Large intestine (tissue), 3 donors: ENCODE measurements around the gene FAM111A. TPM values are rescaled to one million over a fixed set of nuclear protein-coding genes. Genes with fewer than 3 reads are reported as not detected.

Source experiments
- DNase-seq, 2 donors: peaks; one replicate each; pipeline versions ENCODE4 v3.0.0 to v3.0.0-alpha.2; 2013
- H3K27ac ChIP-seq: one replicate; pipeline ENCODE4 v1.5.1; 2013; ENCODE audit warnings: low read length
- H3K27me3 ChIP-seq: 2 replicates; pipeline ENCODE4 v1.6.1; 2013; ENCODE audit warnings: low read length; ENCODE audit not compliant: control insufficient read depth, insufficient read depth
- H3K36me3 ChIP-seq: 2 replicates; pipeline ENCODE4 v1.6.1; 2013; ENCODE audit warnings: low read length; ENCODE audit not compliant: control insufficient read depth, insufficient read depth
- H3K4me1 ChIP-seq: one replicate; pipeline ENCODE4 v1.6.1; 2013; ENCODE audit warnings: low read length; ENCODE audit not compliant: control insufficient read depth, insufficient read depth
- H3K4me3 ChIP-seq: one replicate; pipeline ENCODE4 v1.5.1; 2013; ENCODE audit warnings: low read length
- H3K9me3 ChIP-seq: one replicate; pipeline ENCODE4 v1.6.1; 2013; ENCODE audit warnings: mild to moderate bottlenecking, low read depth, low read length, moderate library complexity; ENCODE audit not compliant: control insufficient read depth
- WGBS: methylation state at CpG from one replicate; pipeline ENCODE4 v1.1.5; 2013; ENCODE audit warnings: low lambda C conversion rate; ENCODE audit not compliant: insufficient coverage; 5-methylcytosine and 5-hydroxymethylcytosine counted together
- polyA plus RNA-seq: library from polyadenylated mRNA; unstranded; fragments of 120-200 nt; gene quantifications from one replicate; pipeline ENCODE4 v1.2.1, GENCODE V29; 2013

The FAM111A gene
- polyA plus RNA-seq, 1 donor = 84.1 TPM

DNA sequence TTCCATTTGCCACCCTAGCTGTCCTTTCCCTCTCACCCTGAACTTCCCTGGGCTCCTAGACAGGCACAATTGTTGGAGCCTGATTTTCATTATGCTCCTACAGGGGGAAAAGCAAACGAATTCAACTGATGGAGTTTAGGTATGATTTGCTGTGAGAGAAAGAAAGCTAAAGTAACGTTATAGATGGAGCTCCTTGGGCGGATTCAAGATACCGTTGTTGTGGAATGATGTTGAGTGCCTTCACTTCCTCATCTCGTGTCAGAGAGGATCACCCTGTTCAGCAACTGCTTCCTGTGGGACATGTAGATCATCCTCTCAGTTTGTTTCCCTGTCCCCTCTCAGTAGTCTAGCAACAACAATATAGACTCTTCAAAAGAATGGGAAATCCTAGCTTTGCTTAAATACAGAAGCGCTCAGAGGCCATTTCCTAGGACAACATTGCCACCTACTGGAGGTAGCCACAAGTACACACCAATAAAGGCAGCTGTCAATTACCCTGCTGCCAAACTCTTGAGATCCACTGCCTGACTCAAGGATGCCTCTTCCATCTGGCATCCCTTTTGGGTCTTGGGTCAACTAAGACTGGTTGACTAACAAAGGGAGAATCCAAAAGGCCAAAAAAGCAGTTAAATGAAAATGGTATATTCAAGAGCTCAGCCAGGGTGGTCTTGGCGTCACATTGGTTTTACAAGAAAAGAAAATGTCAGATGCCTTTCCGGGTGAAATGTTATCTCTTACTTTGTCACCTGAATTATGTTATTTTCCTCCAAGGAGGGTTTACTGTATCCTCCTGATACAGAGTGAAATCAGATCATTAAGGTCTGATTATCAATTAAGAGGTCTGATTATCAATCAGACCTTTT is 15.8 kb downstream of the FAM111A start:
- no peaks in the 10 kb centered on the region for H3K9me3 ChIP-seq
- no peaks in the 10 kb centered on the region for H3K4me1 ChIP-seq
- 83% methylated on average over 1 of the region's 8 CpGs for WGBS
- peak; percentile 48 to 60 for DNase-seq
- no peaks in the 10 kb centered on the region for H3K27me3 ChIP-seq
- no peak overlapping the region for H3K4me3 ChIP-seq
- no peaks in the 10 kb centered on the region for H3K36me3 ChIP-seq
- no peak overlapping the region for H3K27ac ChIP-seq

DNA sequence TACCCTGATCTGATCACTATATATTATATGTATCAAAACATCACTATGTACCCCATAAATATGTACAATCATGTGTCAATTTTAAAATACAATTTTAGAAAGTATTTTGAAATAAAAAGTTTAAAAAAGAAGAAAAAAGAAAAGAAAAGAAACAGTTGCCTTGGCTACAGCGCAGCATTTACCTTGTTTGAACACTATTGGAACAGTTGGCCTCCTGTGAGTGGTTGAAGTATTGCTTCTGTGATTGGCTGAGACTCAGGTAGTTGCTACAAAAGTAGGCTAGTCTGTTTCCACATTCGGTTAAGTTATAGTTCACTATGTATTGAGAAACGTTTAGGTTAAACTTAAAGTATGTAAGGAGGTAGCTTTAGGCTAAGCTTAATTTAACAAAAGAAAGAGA is 21.4 kb downstream of the FAM111A start:
- no peak for DNase-seq
- 40% methylated on average over 1 of the region's 3 CpGs for WGBS
- H3K4me1 ChIP-seq = no peaks in the 10 kb centered on the region
- H3K4me3 ChIP-seq = no peak overlapping the region
- no peaks in the 10 kb centered on the region for H3K36me3 ChIP-seq
- no peak overlapping the region for H3K27ac ChIP-seq
- H3K27me3 ChIP-seq = no peaks in the 10 kb centered on the region
- H3K9me3 ChIP-seq = no peaks in the 10 kb centered on the region

DNA sequence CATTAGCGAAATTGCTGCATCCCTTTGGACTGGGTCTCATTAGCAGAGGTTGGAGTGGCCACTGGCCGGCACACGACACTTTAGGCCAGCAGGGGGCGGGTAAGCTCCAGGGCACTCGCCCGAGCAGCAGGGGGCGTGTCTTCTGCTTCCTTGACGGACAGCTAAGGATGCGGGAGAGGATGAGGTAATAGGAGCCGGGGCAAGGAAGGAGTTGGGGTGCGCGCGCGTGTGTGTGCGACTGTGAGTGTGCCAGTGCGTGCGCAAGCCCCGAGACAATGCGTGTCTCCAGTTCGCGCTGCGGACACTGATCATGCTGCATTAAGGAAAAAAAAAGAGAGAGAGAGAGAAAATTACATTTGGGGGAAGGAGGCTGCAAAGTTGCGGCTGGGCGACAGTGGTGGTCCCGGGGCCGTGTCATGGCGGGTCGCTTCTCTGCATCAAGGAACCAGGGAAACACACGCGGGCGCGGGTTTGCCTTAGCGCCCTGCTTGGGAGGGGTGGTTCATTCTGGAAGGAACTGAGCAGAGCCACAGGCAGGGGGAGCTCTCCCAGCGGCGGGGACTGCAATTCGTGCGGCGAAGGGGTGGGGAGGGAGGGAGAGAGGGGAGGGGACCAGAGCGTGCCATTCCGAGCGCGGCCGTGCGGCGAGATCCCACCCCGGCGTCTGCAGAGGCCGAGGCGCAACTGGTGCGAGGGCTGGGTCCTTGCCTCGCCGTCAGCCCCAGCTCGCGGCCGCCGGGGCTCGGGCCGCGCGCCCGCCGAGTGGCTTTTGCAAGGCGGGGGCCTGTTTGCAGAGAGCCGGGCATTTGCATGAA is 29.1 kb downstream of the FAM111A start, which contains the start of gene DTX4:
Gene DTX4 (plus strand): TSS at position 625 of the 815 bp plus-strand sequence. CDS start 464 bp downstream, outside the sequence.
- WGBS = no CpG with 5 or more reads among the region's 64 CpGs
- peak within 1 kb of the TSS; percentile 98 for H3K27ac ChIP-seq
- peaks cover 2% of the 10 kb centered on the region for H3K36me3 ChIP-seq
- peak within 1 kb of the TSS; percentile 76 for H3K4me3 ChIP-seq
- H3K9me3 ChIP-seq = no peaks in the 10 kb centered on the region
- H3K27me3 ChIP-seq = no peaks in the 10 kb centered on the region
- peak; percentile 91 for DNase-seq
- peaks cover 23% of the 10 kb centered on the region for H3K4me1 ChIP-seq

DNA sequence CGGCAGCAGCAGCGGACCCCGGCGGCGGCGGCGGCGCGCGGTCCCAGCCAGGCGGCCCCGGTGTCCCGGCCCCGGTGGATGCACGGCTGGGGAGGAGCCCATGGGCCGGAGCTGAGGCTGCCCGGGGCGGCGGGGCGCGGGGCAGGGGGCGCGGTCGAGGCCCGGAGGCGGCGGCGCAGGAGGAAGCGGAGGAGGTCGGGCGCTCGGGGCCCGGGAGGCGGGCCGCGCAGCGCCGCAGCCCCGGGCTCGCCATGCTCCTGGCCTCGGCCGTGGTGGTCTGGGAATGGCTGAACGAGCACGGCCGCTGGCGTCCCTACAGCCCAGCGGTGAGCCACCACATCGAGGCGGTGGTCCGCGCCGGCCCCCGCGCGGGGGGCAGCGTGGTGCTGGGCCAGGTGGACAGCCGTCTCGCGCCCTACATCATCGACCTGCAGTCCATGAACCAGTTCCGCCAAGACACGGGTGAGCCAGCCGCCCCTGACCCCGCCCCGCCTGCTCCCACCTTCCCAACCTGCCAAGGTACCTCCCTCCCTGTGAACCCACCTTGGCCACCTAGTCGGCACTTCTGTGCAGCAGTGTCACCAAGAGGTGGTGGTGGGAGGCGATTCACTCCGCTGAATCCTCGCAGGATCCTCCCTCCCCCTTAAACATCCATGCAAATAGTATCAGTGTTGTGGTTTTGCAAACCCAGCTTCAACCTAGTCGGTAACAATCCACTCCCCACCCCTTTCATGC is 29.9 kb downstream of the FAM111A start:
- no peaks in the 10 kb centered on the region for H3K9me3 ChIP-seq
- H3K4me3 ChIP-seq = peak overlapping the region; percentile 76
- H3K4me1 ChIP-seq = peaks cover 28% of the 10 kb centered on the region
- H3K36me3 ChIP-seq = peaks cover 10% of the 10 kb centered on the region
- DNase-seq = peak; percentile 47 to 69
- H3K27ac ChIP-seq = peak overlapping the region; percentile 98
- no CpG with 5 or more reads among the region's 70 CpGs for WGBS
- no peaks in the 10 kb centered on the region for H3K27me3 ChIP-seq

DNA sequence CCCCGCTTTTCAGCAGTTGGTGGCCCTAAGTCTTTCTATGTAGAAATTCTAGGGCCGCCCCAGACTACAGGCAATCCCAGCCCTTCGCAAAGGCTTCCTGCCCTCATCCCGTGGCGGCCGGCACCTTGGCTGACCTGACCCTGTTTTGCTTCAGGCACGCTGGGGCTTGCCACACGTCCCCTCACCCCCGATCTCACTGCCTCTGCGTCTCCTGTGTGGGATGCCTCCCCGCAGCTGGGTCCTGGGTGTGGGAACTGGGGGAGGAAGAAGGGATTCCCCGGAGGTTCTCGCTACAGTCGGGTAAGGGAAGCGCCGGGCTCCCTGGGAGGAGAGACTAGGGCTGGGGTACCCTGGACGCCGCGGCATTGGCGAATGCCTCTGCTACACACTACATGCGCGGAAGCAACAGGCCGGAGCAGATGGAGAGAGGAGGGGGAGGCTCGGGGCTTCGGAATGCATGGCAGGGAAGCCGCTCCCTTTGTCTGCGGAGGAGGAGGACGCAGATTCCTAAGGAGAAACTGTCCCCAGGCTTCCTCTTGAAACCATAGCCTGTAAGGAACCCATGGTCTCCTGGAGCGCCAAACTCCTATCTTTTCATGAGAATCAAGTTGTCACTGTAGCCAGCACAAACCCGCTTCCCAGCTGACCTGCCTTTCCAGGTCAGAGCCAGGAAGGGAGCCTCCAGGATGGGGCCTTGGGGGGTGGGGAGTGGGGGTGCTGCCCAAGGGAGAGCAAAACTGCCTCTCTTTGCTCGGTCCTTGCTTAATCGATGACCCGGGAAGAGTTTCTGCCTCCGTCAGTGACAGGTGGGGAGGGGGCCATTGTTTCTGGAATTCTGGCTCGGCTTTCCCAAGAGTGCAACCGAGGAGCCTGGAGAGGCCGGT is 30.7 kb downstream of the FAM111A start:
- no CpG with 5 or more reads among the region's 37 CpGs for WGBS
- DNase-seq = peak in 1 of 2 donors; percentile 70
- Histone ChIP-seq H3K9me3 (no peaks in the 10 kb centered on the region), H3K27ac (peak overlapping the region; percentile 98), H3K36me3 (peaks cover 14% of the 10 kb centered on the region), H3K4me1 (peaks cover 28% of the 10 kb centered on the region), H3K4me3 (peak overlapping the region; percentile 76), H3K27me3 (no peaks in the 10 kb centered on the region)

DNA sequence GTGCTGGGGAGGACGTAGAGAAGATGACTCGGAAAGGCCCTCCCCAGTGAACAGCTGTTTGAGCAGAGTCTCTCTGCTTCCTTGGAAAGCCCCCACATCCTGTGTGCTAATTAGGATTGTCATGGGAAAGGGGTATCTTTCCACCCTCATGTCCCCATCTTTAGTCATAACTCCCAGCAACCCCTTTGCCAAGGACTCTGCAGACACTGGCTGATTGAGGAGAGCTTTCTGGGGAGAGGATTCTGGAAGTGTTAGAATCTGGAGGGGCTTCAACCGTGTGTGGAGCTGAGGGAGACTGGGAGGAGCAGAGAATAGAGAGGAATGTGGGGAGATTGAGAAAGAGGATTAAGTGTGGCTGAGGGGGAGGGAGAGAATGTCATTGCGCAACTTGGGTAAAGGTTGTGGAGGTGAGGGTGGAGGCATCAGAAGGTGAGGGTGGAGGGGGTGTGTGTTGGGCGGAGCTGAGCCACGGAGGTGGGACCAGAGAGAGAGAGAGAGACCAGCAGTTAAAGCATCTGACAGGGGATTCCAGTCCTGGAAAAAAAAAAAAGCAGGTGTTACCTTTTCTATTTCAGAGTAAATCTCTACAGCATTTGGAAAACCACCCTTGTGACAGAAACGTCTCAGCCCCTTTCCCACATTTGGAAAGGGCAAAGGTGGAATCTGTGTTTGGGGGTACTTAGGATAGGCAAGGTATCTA is 31.5 kb downstream of the FAM111A start:
- no CpG with 5 or more reads among the region's 7 CpGs for WGBS
- no peaks in the 10 kb centered on the region for H3K27me3 ChIP-seq
- peak overlapping the region; percentile 76 for H3K4me3 ChIP-seq

DNA sequence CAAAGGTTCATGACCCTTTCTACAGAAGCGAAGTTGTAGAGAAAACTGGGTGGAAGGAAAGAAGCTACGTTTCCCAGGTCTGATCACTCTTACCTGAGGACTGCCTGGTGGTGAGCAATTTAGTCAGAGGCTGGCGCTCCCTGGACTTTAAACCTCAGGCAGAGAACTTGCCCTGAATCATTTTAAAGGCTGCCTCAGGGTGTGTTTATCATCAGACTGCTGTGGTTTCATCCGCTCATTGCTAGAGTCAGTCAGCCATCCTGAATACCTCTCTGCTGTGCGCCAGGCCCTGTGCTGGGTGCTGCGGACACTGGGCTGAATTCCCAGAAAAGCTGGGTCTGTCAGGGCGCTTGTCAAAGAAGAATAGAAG is 32.0 kb downstream of the FAM111A start:
- peaks cover 22% of the 10 kb centered on the region for H3K36me3 ChIP-seq
- peak; percentile 80 to 92 for DNase-seq
- H3K4me1 ChIP-seq = peaks cover 28% of the 10 kb centered on the region
- peaks cover 3% of the 10 kb centered on the region for H3K9me3 ChIP-seq
- peak overlapping the region; percentile 98 for H3K27ac ChIP-seq
- no peaks in the 10 kb centered on the region for H3K27me3 ChIP-seq
- WGBS = no CpG with 5 or more reads among the region's 7 CpGs
- peak overlapping the region; percentile 22 for H3K4me3 ChIP-seq

More for the DNA sequence above, 31.5 kb downstream of the FAM111A start:
- Histone ChIP-seq H3K9me3 (no peaks in the 10 kb centered on the region), H3K27ac (peak overlapping the region; percentile 98), H3K4me1 (peaks cover 28% of the 10 kb centered on the region), H3K36me3 (peaks cover 19% of the 10 kb centered on the region)
- peak; percentile 93 to 95 for DNase-seq

DNA sequence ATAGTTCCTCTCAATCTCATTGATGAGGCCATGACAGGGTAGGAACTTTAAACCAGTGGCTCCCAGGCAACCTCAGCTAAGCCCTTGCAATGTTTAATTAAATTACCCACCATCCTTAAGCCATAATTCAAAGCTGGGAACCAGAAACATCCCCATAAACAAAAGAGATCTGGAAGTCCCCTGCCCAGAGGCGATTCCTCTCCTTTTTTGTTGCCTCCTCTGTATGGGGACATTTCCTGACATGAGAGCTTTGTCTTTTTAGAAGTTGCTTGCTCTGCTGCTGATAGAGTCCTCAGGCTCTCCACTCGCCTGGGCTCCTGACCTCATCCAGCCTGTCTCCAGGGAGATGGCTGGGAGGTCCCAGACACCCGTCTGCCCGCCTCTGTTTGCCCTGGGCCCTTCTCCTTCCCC is 32.4 kb downstream of the FAM111A start:
- peaks cover 22% of the 10 kb centered on the region for H3K36me3 ChIP-seq
- peak in 1 of 2 donors; percentile 38 for DNase-seq
- H3K4me1 ChIP-seq = peaks cover 28% of the 10 kb centered on the region
- H3K27ac ChIP-seq = peak overlapping the region; percentile 98
- WGBS = no CpG with 5 or more reads among the region's 4 CpGs
- H3K27me3 ChIP-seq = no peaks in the 10 kb centered on the region
- H3K9me3 ChIP-seq = peaks cover 5% of the 10 kb centered on the region
- H3K4me3 ChIP-seq = peak overlapping the region; percentile 1

DNA sequence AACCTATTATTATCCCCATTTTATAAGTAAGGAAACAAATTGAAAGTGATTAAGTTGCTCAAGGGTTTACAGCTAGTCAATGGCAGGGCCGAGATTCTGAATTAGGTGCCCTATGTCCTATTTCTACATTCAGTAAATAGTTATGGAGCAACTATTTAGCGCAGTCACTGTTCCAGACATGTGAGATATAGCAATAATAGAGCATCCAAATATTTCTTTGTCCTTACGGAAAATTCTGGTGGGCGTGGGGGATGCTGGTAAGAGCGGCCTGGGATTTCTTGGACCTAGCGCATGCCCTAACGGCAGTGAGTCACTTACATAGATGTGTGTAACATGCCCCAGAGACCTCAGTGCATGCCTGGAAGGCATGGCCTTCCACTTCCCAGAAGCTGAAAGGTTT is 33.7 kb downstream of the FAM111A start:
- Histone ChIP-seq H3K27me3 (no peaks in the 10 kb centered on the region), H3K4me3 (no peak overlapping the region), H3K4me1 (peaks cover 28% of the 10 kb centered on the region), H3K9me3 (peaks cover 5% of the 10 kb centered on the region), H3K36me3 (peaks cover 25% of the 10 kb centered on the region), H3K27ac (peak overlapping the region; percentile 98)
- peak in 1 of 2 donors; percentile 66 for DNase-seq
- WGBS = no CpG with 5 or more reads among the region's 7 CpGs
